Endodermal cell (in vitro differentiated cells): ENCODE data around the gene CHPF. TPM values are rescaled to one million over a fixed set of nuclear protein-coding genes. Genes with fewer than 3 reads are reported as not detected.

Source experiments
- DNase-seq: peaks from one replicate; pipeline ENCODE4 v3.0.0-alpha.2; 2017
- H3K27ac ChIP-seq: 2 replicates; pipeline ENCODE4 v1.5.1; 2013; ENCODE audit warnings: mild to moderate bottlenecking, low read depth, low read length, moderate library complexity
- H3K27me3 ChIP-seq: 2 replicates; pipeline ENCODE4 v1.6.1; 2013; ENCODE audit warnings: mild to moderate bottlenecking, low read length, moderate library complexity; ENCODE audit not compliant: insufficient read depth, control insufficient read depth, poor library complexity, severe bottlenecking
- H3K36me3 ChIP-seq: 2 replicates; pipeline ENCODE4 v1.7.0; 2013; ENCODE audit warnings: mild to moderate bottlenecking, low read length, moderate library complexity; ENCODE audit not compliant: control insufficient read depth, insufficient read depth
- H3K4me1 ChIP-seq: one replicate; pipeline ENCODE4 v1.7.0; 2013; ENCODE audit warnings: low read length; ENCODE audit not compliant: control insufficient read depth, insufficient read depth
- H3K4me3 ChIP-seq: 2 replicates; pipeline ENCODE4 v1.5.1; 2013; ENCODE audit warnings: mild to moderate bottlenecking, low read length, moderate library complexity
- H3K9ac ChIP-seq: 2 replicates; pipeline ENCODE4 v1.6.1; 2013; ENCODE audit warnings: mild to moderate bottlenecking, low read length, moderate library complexity; ENCODE audit not compliant: poor library complexity, severe bottlenecking; ENCODE audit errors: extremely low read depth
- H3K9me3 ChIP-seq: 2 replicates; pipeline ENCODE4 v1.6.1; 2013; ENCODE audit warnings: mild to moderate bottlenecking, low read length, moderate library complexity; ENCODE audit not compliant: control insufficient read depth
- H3K27ac Mint-ChIP-seq: 2 replicates; pipeline ENCODE4 v1.8.0; 2020; ENCODE audit warnings: mixed read lengths
- H3K27me3 Mint-ChIP-seq: 2 replicates; pipeline ENCODE4 v1.8.0; 2021; ENCODE audit warnings: mild to moderate bottlenecking, mixed read lengths; ENCODE audit not compliant: insufficient read depth
- H3K36me3 Mint-ChIP-seq: 2 replicates; pipeline ENCODE4 v1.8.0; 2020; ENCODE audit warnings: low read depth, mixed read lengths
- H3K4me1 Mint-ChIP-seq: 2 replicates; pipeline ENCODE4 v1.8.0; 2020; ENCODE audit warnings: mixed read lengths
- H3K4me3 Mint-ChIP-seq: 2 replicates; pipeline ENCODE4 v1.8.0; 2020; ENCODE audit warnings: mild to moderate bottlenecking, moderate library complexity, mixed read lengths
- H3K9me3 Mint-ChIP-seq: 2 replicates; pipeline ENCODE4 v1.8.0; 2020; ENCODE audit warnings: mild to moderate bottlenecking, mixed read lengths
- CTCF ChIP-seq: fragments of 200-600 bp; sonication (generic); conservative IDR thresholded peaks from 2 replicates; pipeline ENCODE4 v1.5.0; 2021; ENCODE audit warnings: antibody characterized with exemption, mild to moderate bottlenecking
- WGBS, 2 experiments: methylation state at CpG; one replicate each; pipeline versions ENCODE4 v1.1.5 to v1.1.7; 2013; ENCODE audit warnings: missing lambda C conversion rate in 2 of 2, mixed read lengths in 1 of 2; ENCODE audit not compliant: insufficient coverage in 1 of 2, insufficient read length in 1 of 2; 5-methylcytosine and 5-hydroxymethylcytosine counted together
- total RNA-seq, 2 donors: library from RNA; stranded (reverse); fragmentation: NEBNext Ultra II Directional in 1 of 2; extraction: Animal tissue kit (Norgen Biotek cat#: 25700) in 1 of 2; gene quantifications; 2 replicates in 1 of 2; 3 replicates in 1 of 2; pipeline ENCODE4 v1.2.1, GENCODE V29; 2021

CHPF gene
- total RNA-seq, 2 donors from 2014 or later, result 51.2 to 54.0 TPM

- WGBS, 2 experiments, result 89 to 91% methylated on average over 7 to 8 of the region's 8 CpGs
Measured at GRCh38 chr2:219578811-219579613, 35.4 kb upstream of the CHPF start.

GRCh38 chr2:219576505-219577388 is 33.1 kb upstream of the CHPF start:
- H3K9ac ChIP-seq, result no peak overlapping the region
- no peak for TF ChIP-seq CTCF
- H3K36me3 ChIP-seq, result no peaks in the 10 kb centered on the region
- Mint-ChIP-seq H3K4me1 (peaks cover 21% of the 10 kb centered on the region), H3K36me3 (no peaks in the 10 kb centered on the region), H3K27me3 (peaks cover 11% of the 10 kb centered on the region), H3K4me3 (peak overlapping the region; percentile 41), H3K27ac (no peak overlapping the region), H3K9me3 (no peaks in the 10 kb centered on the region)
- H3K27ac ChIP-seq, result peak overlapping the region; percentile 7
- 39 to 48% methylated on average over 8 to 15 of the region's 15 CpGs for WGBS, 2 experiments
- H3K4me3 ChIP-seq, result no peak overlapping the region
- H3K4me1 ChIP-seq, result no peaks in the 10 kb centered on the region
- DNase-seq, result peak; percentile 87
- H3K9me3 ChIP-seq, result no peaks in the 10 kb centered on the region
- no peaks in the 10 kb centered on the region for H3K27me3 ChIP-seq

More at GRCh38 chr2:219578811-219579613, 35.4 kb upstream of the CHPF start:
- H3K36me3 Mint-ChIP-seq, result no peaks in the 10 kb centered on the region
- Histone ChIP-seq H3K4me3 (no peak overlapping the region), H3K4me1 (no peaks in the 10 kb centered on the region), H3K27me3 (no peaks in the 10 kb centered on the region), H3K27ac (no peak overlapping the region), H3K9me3 (no peaks in the 10 kb centered on the region), H3K9ac (no peak overlapping the region), H3K36me3 (no peaks in the 10 kb centered on the region)
- DNase-seq, result no peak
- peaks cover 15% of the 10 kb centered on the region for H3K4me1 Mint-ChIP-seq
- H3K4me3 Mint-ChIP-seq, result no peak overlapping the region
- H3K9me3 Mint-ChIP-seq, result no peaks in the 10 kb centered on the region
- H3K27ac Mint-ChIP-seq, result no peak overlapping the region
- H3K27me3 Mint-ChIP-seq, result peaks cover 11% of the 10 kb centered on the region
- no peak for TF ChIP-seq CTCF

GRCh38 chr2:219575566-219576504 is 32.2 kb upstream of the CHPF start:
- H3K4me3 ChIP-seq, result no peak overlapping the region
- H3K36me3 Mint-ChIP-seq, result no peaks in the 10 kb centered on the region
- H3K4me1 Mint-ChIP-seq, result peaks cover 21% of the 10 kb centered on the region
- 93 to 95% methylated on average over 3 to 6 of the region's 6 CpGs for WGBS, 2 experiments
- no peaks in the 10 kb centered on the region for H3K27me3 ChIP-seq
- H3K4me3 Mint-ChIP-seq, result no peak overlapping the region
- no peak for TF ChIP-seq CTCF
- H3K27ac ChIP-seq, result no peak overlapping the region
- H3K36me3 ChIP-seq, result no peaks in the 10 kb centered on the region
- no peak overlapping the region for H3K27ac Mint-ChIP-seq
- H3K9ac ChIP-seq, result no peak overlapping the region
- no peak for DNase-seq
- peaks cover 11% of the 10 kb centered on the region for H3K27me3 Mint-ChIP-seq
- no peaks in the 10 kb centered on the region for H3K9me3 Mint-ChIP-seq
- no peaks in the 10 kb centered on the region for H3K4me1 ChIP-seq
- no peaks in the 10 kb centered on the region for H3K9me3 ChIP-seq
